ENCODE data around the gene ARHGAP28. TPM values are rescaled to one million over a fixed set of nuclear protein-coding genes. Genes with fewer than 3 reads are reported as not detected.

Gene ARHGAP28
- total RNA-seq, 1 experiment from 2014 or later = 0.41 TPM

- BruUV-seq (replicated peaks) = no TSS peak
- in situ Hi-C loops (cut with HindIII; ENCODE audit: low pct_unique_long_range_greater_than_20kb, low sequenced_read_pairs) = no loop called here
- H3K4me1 ChIP-seq (ENCODE audit: control insufficient read depth, insufficient read depth, low read length) = no peaks in the 10 kb centered on the region
- H3K4me3 ChIP-seq (ENCODE audit: low read depth in 2 of 2, low read length in 2 of 2) = no peak overlapping the region
- ChIA-PET CTCF (no interaction called here), POLR2A (no interaction called here)
- H3K27ac ChIP-seq (ENCODE audit: low read length) = no peak overlapping the region
- DNase-seq (ENCODE audit: low read depth, low spot score) (no peak), ATAC-seq (no peak)
- TF ChIP-seq REST (IDR thresholded peaks at IDR 0.05; ENCODE audit: insufficient read depth in 1 of 2, low read depth in 2 of 2, low read length in 1 of 2) (no peak), SIN3A (IDR thresholded peaks at IDR 0.05; ENCODE audit: borderline replicate concordance, insufficient read depth, low read depth, low read length) (no peak), POLR2AphosphoS5 (IDR thresholded peaks at IDR 0.05; ENCODE audit: low read depth, low read length) (no peak)
- H3K36me3 ChIP-seq (ENCODE audit: control insufficient read depth, insufficient read depth, low read length) = no peaks in the 10 kb centered on the region
- H3K27me3 ChIP-seq (ENCODE audit: control insufficient read depth, insufficient read depth, low read length) = no peaks in the 10 kb centered on the region
- H3K9me3 ChIP-seq (ENCODE audit: control insufficient read depth, insufficient read depth, low read depth, low read length) = no peaks in the 10 kb centered on the region
- intact Hi-C loops (cut with micrococcal nuclease; ENCODE audit: unreplicated experiment) = no loop called here
These were observed 41.8 kb upstream of the ARHGAP28 start for GRCh38 chr18:6687676-6688075.

- H3K36me3 ChIP-seq (ENCODE audit: control insufficient read depth, insufficient read depth, low read length) = no peaks in the 10 kb centered on the region
- intact Hi-C loops (cut with micrococcal nuclease; ENCODE audit: unreplicated experiment) = no loop called here
- no TSS peak for BruUV-seq (replicated peaks)
- TF ChIP-seq CTCF (IDR thresholded peaks at IDR 0.05) (no peak), REST (IDR thresholded peaks at IDR 0.05; ENCODE audit: insufficient read depth in 1 of 2, low read depth in 2 of 2, low read length in 1 of 2) (no peak), TCF7L2 (IDR thresholded peaks at IDR 0.05; ENCODE audit: low read depth, low read length) (no peak), POLR2AphosphoS5 (IDR thresholded peaks at IDR 0.05; ENCODE audit: low read depth, low read length) (no peak), SIN3A (IDR thresholded peaks at IDR 0.05; ENCODE audit: borderline replicate concordance, insufficient read depth, low read depth, low read length) (no peak)
- in situ Hi-C loops (cut with HindIII; ENCODE audit: low pct_unique_long_range_greater_than_20kb, low sequenced_read_pairs) = no loop called here
- DNase-seq (ENCODE audit: low read depth, low spot score) (no peak), ATAC-seq (no peak)
- H3K9me3 ChIP-seq (ENCODE audit: control insufficient read depth, insufficient read depth, low read depth, low read length) = no peaks in the 10 kb centered on the region
- H3K27ac ChIP-seq (ENCODE audit: low read length) = no peak overlapping the region
- no peaks in the 10 kb centered on the region for H3K27me3 ChIP-seq (ENCODE audit: control insufficient read depth, insufficient read depth, low read length)
- ChIA-PET POLR2A (no interaction called here), CTCF (no interaction called here)
- no peak overlapping the region for H3K4me3 ChIP-seq (ENCODE audit: low read depth in 2 of 2, low read length in 2 of 2)
- no peaks in the 10 kb centered on the region for H3K4me1 ChIP-seq (ENCODE audit: control insufficient read depth, insufficient read depth, low read length)
These were observed 20.6 kb upstream of the ARHGAP28 start for GRCh38 chr18:6708890-6709289.
